22Rv1 (cell line): ENCODE measurements around the gene DOC2A.

Experiments
- H3K27ac ChIP-seq: fragments of 450-650 bp; 2 replicates; pipeline ENCODE4 v1.5.1; 2017
- CTCF ChIP-seq: fragments of 450-650 bp; IDR thresholded peaks from 2 replicates; pipeline ENCODE4 v1.5.1; 2017; ENCODE audit warnings: mild to moderate bottlenecking
- ZFX ChIP-seq: fragments of 450-650 bp; IDR thresholded peaks from 2 replicates; pipeline ENCODE4 v1.6.1; 2017; ENCODE audit warnings: antibody characterized with exemption, borderline replicate concordance

DOC2A gene

GRCh38 chr16:30027588-30028437 lies 17.0 kb upstream of the DOC2A start:
- no peak for TF ChIP-seq ZFX
- TF ChIP-seq CTCF = no peak
- H3K27ac ChIP-seq = no peak overlapping the region

- TF ChIP-seq CTCF (no peak), ZFX (no peak)
- H3K27ac ChIP-seq = no peak overlapping the region
Measured at GRCh38 chr16:30026449-30026848, 15.6 kb upstream of the DOC2A start.

- TF ChIP-seq CTCF (no peak), ZFX (no peak)
- H3K27ac ChIP-seq = no peak overlapping the region
Measured at GRCh38 chr16:30025574-30025973, 14.7 kb upstream of the DOC2A start.

- no peak overlapping the region for H3K27ac ChIP-seq
- TF ChIP-seq CTCF (no peak), ZFX (no peak)
Measured at GRCh38 chr16:30025156-30025555, 14.3 kb upstream of the DOC2A start.

GRCh38 chr16:30024451-30024850 lies 13.6 kb upstream of the DOC2A start:
- H3K27ac ChIP-seq = no peak overlapping the region
- TF ChIP-seq CTCF = no peak
- no peak for TF ChIP-seq ZFX

GRCh38 chr16:30023586-30023985 lies 12.8 kb upstream of the DOC2A start:
- H3K27ac ChIP-seq = no peak overlapping the region
- TF ChIP-seq ZFX (no peak), CTCF (no peak)

GRCh38 chr16:30022887-30023286 lies 12.1 kb upstream of the DOC2A start, which contains the start of gene C16orf92:
Gene C16orf92, plus strand, starts transcription at chr16:30023198. Its CDS starts 143 bp downstream, at chr16:30023341.
- TF ChIP-seq ZFX (no peak), CTCF (no peak)
- H3K27ac ChIP-seq = no peak within 1 kb of the TSS; the same call in 1 of the 2 replicates
